SJSA1 (cell line): Measurements from ENCODE around the gene FAM209A. TPM values are rescaled to one million over a fixed set of nuclear protein-coding genes. Genes with fewer than 3 reads are reported as not detected.
"Not testable (repeated sequence)": the region's sequence is repeated elsewhere in the genome, so short reads cannot be mapped to it uniquely, and the experiment has no call there.

Source experiments
- DNase-seq, 2 experiments: peaks; one replicate each; pipeline ENCODE4 v3.0.0-alpha.2; 2015 to 2020; ENCODE audit warnings: low spot score in 2 of 2, low read depth in 1 of 2
- H3K27ac ChIP-seq: fragments of 250-450 bp; sonication (Bioruptor Pico); 2 replicates; pipeline ENCODE4 v1.5.1; 2020; ENCODE audit warnings: mild to moderate bottlenecking, moderate library complexity
- H3K27me3 ChIP-seq: fragments of 250-450 bp; sonication (Bioruptor Pico); replicated peaks from 2 replicates; pipeline ENCODE4 v1.5.1; 2020; ENCODE audit warnings: mild to moderate bottlenecking, moderate library complexity
- H3K36me3 ChIP-seq: fragments of 250-450 bp; sonication (Bioruptor Pico); 2 replicates; pipeline ENCODE4 v1.5.1; 2020; ENCODE audit warnings: mild to moderate bottlenecking
- H3K4me1 ChIP-seq: fragments of 250-450 bp; sonication (Bioruptor Pico); replicated peaks from 2 replicates; pipeline ENCODE4 v1.6.1; 2021; ENCODE audit warnings: mild to moderate bottlenecking
- H3K4me3 ChIP-seq: fragments of 250-450 bp; sonication (Bioruptor Pico); 2 replicates; pipeline ENCODE4 v1.5.1; 2020; ENCODE audit warnings: mild to moderate bottlenecking
- H3K9me3 ChIP-seq: fragments of 250-450 bp; sonication (Bioruptor Pico); replicated peaks from 2 replicates; pipeline ENCODE4 v1.5.1; 2020; ENCODE audit warnings: mild to moderate bottlenecking
- total RNA-seq: library from RNA; depleted of rRNA; stranded (reverse); fragments of >200 nt; shearing (Covaris generic); gene quantifications from 2 replicates; pipeline ENCODE4 v1.2.3, GENCODE V29; 2014; rRNA removed

FAM209A gene, protein sequence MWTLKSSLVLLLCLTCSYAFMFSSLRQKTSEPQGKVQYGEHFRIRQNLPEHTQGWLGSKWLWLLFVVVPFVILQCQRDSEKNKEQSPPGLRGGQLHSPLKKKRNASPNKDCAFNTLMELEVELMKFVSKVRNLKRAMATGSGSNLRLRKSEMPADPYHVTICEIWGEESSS
- not detected in 2 replicates for total RNA-seq

DNA sequence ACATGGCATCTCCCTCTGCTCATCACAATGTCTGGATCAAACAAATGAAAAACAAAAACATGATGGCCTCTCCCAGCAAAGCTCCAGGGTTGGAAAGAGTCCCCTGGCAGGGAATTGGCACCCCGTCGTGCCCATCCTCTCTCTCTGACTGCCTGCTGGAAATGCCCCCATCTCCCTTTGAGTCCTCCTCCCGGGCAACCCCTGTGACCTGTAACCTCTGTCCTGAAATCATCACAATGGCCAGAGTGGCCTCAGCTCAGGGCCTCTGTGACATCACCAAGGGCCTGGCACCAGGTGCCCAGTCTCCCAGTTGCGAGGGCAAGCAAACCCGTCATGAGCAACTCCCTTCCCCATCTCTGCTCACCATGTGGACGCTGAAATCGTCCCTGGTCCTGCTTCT is at the start of gene FAM209A:
FAM209A (plus strand) TSS at position 301 of the 400 bp plus-strand sequence; CDS start at position 366, 65 bp downstream.
- H3K27me3 ChIP-seq, H3K27ac ChIP-seq, H3K9me3 ChIP-seq, H3K4me1 ChIP-seq, H3K4me3 ChIP-seq, DNase-seq: not testable (repeated sequence)
- H3K36me3 ChIP-seq: peaks cover 15% of the 10 kb centered on the region

DNA sequence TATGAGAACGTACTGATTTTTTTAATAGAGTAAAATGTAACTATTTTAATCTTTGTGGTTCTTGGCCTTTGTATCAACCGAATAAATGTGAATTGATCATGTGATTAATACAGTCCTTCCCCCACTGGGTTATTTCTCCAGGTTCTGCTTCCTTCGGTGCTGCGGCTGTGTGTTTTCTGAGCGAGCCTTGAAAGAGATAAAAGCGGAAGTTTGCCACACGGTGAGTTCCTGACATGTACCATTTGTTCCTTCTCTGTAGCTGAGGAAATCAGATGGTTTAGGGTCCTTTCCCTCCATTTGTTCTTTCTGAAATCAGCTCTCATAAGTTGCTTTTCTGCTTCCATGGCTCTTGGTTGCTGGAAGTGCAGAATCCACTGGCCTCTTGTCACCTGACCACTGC is 40.6 kb upstream of the FAM209A start:
- no peak overlapping the region for H3K27ac ChIP-seq

GRCh38 chr20:56487216-56487615 is 37.3 kb upstream of the FAM209A start:
- H3K36me3 ChIP-seq: peaks cover 89% of the 10 kb centered on the region
- no peaks in the 10 kb centered on the region for H3K9me3 ChIP-seq
- H3K4me3 ChIP-seq: no peak overlapping the region
- H3K4me1 ChIP-seq: no peaks in the 10 kb centered on the region
- DNase-seq: no peak
- H3K27ac ChIP-seq: no peak overlapping the region
- H3K27me3 ChIP-seq: no peaks in the 10 kb centered on the region

More for the DNA sequence above, 40.6 kb upstream of the FAM209A start:
- Histone ChIP-seq H3K9me3 (no peaks in the 10 kb centered on the region), H3K27me3 (no peaks in the 10 kb centered on the region), H3K4me3 (no peak overlapping the region), H3K36me3 (peaks cover 94% of the 10 kb centered on the region), H3K4me1 (no peaks in the 10 kb centered on the region)
- no peak for DNase-seq

GRCh38 chr20:56488566-56488965 is 36.0 kb upstream of the FAM209A start:
- H3K36me3 ChIP-seq: peaks cover 82% of the 10 kb centered on the region
- DNase-seq: no peak
- H3K27me3 ChIP-seq: no peaks in the 10 kb centered on the region
- H3K4me1 ChIP-seq: no peaks in the 10 kb centered on the region
- no peak overlapping the region for H3K4me3 ChIP-seq
- no peaks in the 10 kb centered on the region for H3K9me3 ChIP-seq
- no peak overlapping the region for H3K27ac ChIP-seq

DNA sequence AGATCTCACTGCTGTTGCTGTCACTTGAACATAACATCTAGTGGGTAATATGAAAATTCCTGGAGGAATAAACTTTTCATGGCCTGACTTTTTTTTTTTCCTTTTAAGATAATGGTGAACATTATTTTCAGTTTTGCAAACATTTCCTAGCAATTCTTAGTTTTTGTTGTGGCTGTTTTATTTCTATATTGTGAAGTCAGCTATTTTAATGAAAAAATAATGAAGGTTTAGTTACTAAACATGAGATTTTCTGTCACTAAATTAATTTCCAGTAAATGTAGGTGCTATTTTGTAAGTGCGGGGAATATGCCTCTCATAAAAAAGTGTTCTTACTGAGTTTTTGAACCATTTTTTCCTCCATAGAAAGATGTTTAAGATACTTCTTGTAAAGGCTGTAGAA is 23.4 kb upstream of the FAM209A start:
- H3K27me3 ChIP-seq: no peaks in the 10 kb centered on the region
- no peaks in the 10 kb centered on the region for H3K4me1 ChIP-seq
- DNase-seq: no peak
- no peak overlapping the region for H3K27ac ChIP-seq
- no peak overlapping the region for H3K4me3 ChIP-seq
- H3K36me3 ChIP-seq: peaks cover 33% of the 10 kb centered on the region
- H3K9me3 ChIP-seq: no peaks in the 10 kb centered on the region

- H3K9me3 ChIP-seq: no peaks in the 10 kb centered on the region
- H3K4me1 ChIP-seq: no peaks in the 10 kb centered on the region
- peaks cover 15% of the 10 kb centered on the region for H3K36me3 ChIP-seq
- no peak for DNase-seq
- no peak overlapping the region for H3K4me3 ChIP-seq
- H3K27ac ChIP-seq: no peak overlapping the region
- no peaks in the 10 kb centered on the region for H3K27me3 ChIP-seq
These were observed 20.6 kb upstream of the FAM209A start for GRCh38 chr20:56503916-56504315.

- Histone ChIP-seq H3K9me3 (no peaks in the 10 kb centered on the region), H3K27ac (no peak overlapping the region), H3K4me1 (no peaks in the 10 kb centered on the region), H3K4me3 (no peak overlapping the region), H3K36me3 (peaks cover 15% of the 10 kb centered on the region), H3K27me3 (no peaks in the 10 kb centered on the region)
- no peak for DNase-seq
These were observed 20.1 kb upstream of the FAM209A start for GRCh38 chr20:56504373-56505005.

GRCh38 chr20:56506103-56506502 is 18.4 kb upstream of the FAM209A start:
- H3K4me1 ChIP-seq: no peaks in the 10 kb centered on the region
- H3K4me3 ChIP-seq: no peak overlapping the region
- no peak overlapping the region for H3K27ac ChIP-seq
- H3K36me3 ChIP-seq: peaks cover 15% of the 10 kb centered on the region
- H3K9me3 ChIP-seq: no peaks in the 10 kb centered on the region
- H3K27me3 ChIP-seq: no peaks in the 10 kb centered on the region
- DNase-seq: no peak

DNA sequence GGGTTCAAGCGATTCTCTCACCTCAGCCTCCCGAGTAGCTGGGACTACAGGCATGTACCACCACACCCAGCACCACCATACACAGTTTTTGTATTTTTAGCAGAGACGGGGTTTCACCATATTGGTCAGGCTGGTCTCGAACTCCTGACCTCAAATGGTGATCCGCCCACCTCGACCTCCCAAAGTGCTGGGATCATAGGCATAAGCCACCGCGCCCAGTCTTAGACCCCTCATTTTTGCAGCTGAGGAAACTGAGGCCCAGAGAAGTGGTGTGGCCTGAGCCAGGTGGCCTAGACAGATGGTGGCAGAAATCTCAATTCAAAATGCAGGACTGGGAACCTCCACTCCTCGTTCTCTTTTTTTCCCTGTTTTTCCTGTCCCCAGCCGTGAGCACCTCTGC is 12.6 kb upstream of the FAM209A start:
- no peak overlapping the region for H3K4me3 ChIP-seq
- H3K9me3 ChIP-seq: no peaks in the 10 kb centered on the region
- H3K27ac ChIP-seq: no peak overlapping the region
- H3K36me3 ChIP-seq: peaks cover 27% of the 10 kb centered on the region
- H3K4me1 ChIP-seq: no peaks in the 10 kb centered on the region
- no peaks in the 10 kb centered on the region for H3K27me3 ChIP-seq
- DNase-seq: no peak

GRCh38 chr20:56513161-56514150 is 11.1 kb upstream of the FAM209A start:
- H3K4me1 ChIP-seq: no peaks in the 10 kb centered on the region
- peaks cover 42% of the 10 kb centered on the region for H3K36me3 ChIP-seq
- no peak overlapping the region for H3K27ac ChIP-seq
- DNase-seq: no peak
- no peaks in the 10 kb centered on the region for H3K27me3 ChIP-seq
- no peak overlapping the region for H3K4me3 ChIP-seq
- no peaks in the 10 kb centered on the region for H3K9me3 ChIP-seq

DNA sequence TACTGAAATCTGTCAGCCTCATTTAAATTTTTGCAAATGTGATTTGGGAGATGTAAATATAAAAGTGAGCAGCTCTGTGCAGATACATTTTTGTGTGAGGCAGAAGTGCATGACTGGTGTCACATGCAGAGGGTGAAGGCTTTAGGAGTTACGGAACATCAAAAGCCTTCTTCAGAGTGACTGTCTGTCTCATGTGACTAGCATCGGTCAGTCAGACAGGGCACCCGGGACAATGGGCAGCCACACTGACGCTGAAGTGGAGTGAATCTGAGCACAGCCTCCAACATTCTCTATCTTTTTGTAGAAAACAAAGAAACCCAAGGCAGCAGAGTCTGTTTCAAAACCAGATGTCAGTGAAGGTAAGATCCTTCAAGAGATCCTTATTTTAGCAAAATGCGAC is 7.9 kb upstream of the FAM209A start:
- H3K4me1 ChIP-seq: no peaks in the 10 kb centered on the region
- no peak overlapping the region for H3K4me3 ChIP-seq
- peaks cover 66% of the 10 kb centered on the region for H3K36me3 ChIP-seq
- H3K27me3 ChIP-seq: no peaks in the 10 kb centered on the region
- H3K9me3 ChIP-seq: peaks cover 13% of the 10 kb centered on the region
- no peak overlapping the region for H3K27ac ChIP-seq
- DNase-seq: no peak

- Histone ChIP-seq H3K27me3 (no peaks in the 10 kb centered on the region), H3K27ac (no peak overlapping the region), H3K4me1 (no peaks in the 10 kb centered on the region), H3K4me3 (no peak overlapping the region), H3K9me3 (peaks cover 13% of the 10 kb centered on the region), H3K36me3 (peaks cover 66% of the 10 kb centered on the region)
- no peak for DNase-seq
These were observed 7.3 kb upstream of the FAM209A start for GRCh38 chr20:56517211-56517610.

GRCh38 chr20:56517641-56518040 is 6.9 kb upstream of the FAM209A start:
- DNase-seq: no peak
- H3K9me3 ChIP-seq: peaks cover 13% of the 10 kb centered on the region
- H3K4me1 ChIP-seq: no peaks in the 10 kb centered on the region
- no peak overlapping the region for H3K4me3 ChIP-seq
- no peaks in the 10 kb centered on the region for H3K27me3 ChIP-seq
- no peak overlapping the region for H3K27ac ChIP-seq
- peaks cover 65% of the 10 kb centered on the region for H3K36me3 ChIP-seq

DNA sequence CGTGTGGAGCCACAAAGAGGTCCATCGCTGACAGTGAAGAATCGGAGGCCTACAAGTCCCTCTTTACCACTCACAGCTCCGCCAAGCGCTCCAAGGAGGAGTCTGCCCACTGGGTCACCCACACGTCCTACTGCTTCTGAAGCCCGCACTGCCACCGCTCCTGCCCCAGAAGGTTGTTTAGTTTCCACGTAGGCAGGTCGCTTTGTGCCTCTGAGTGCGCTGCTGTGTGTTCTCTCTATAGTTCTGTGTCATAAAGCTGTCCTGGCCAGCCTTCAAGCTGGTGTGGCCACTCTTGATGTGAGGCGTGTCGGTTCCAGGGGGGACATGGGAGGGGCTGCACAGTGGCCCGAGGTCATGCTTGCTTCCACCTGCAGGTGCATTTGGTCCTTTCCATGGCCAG is 6.4 kb upstream of the FAM209A start:
- Histone ChIP-seq H3K36me3 (peaks cover 61% of the 10 kb centered on the region), H3K27ac (no peak overlapping the region), H3K4me3 (no peak overlapping the region), H3K4me1 (no peaks in the 10 kb centered on the region), H3K27me3 (no peaks in the 10 kb centered on the region), H3K9me3 (peaks cover 13% of the 10 kb centered on the region)
- DNase-seq: no peak
